OCI-LY1 (cell line): Measurements from ENCODE around the gene PTPRD.

Experiments used
- H2AFZ ChIP-seq: fragments of 200-600 bp; sonication (generic), shearing (Covaris generic); 2 replicates; pipeline ENCODE4 v1.6.0; 2014; ENCODE audit warnings: antibody characterized with exemption, mild to moderate bottlenecking, low read length
- H3F3A ChIP-seq: fragments of 200-600 bp; sonication (generic), shearing (Covaris generic); 2 replicates; pipeline ENCODE4 v1.6.0; 2014; ENCODE audit warnings: mild to moderate bottlenecking, antibody characterized with exemption, low read length, moderate library complexity; ENCODE audit not compliant: insufficient read depth
- H3K27ac ChIP-seq: fragments of 200-600 bp; sonication (generic); 2 replicates; pipeline ENCODE4 v1.5.1; 2014; ENCODE audit warnings: low read length, mixed run types, mild to moderate bottlenecking, low read depth; ENCODE audit not compliant: poor library complexity, severe bottlenecking
- H3K27me3 ChIP-seq: fragments of 200-600 bp; sonication (generic); 2 replicates; pipeline ENCODE4 v1.6.0; 2014; ENCODE audit warnings: antibody characterized with exemption, mild to moderate bottlenecking, low read length, moderate library complexity; ENCODE audit not compliant: insufficient read depth
- H3K36me3 ChIP-seq: fragments of 200-600 bp; sonication (generic); 2 replicates; pipeline ENCODE4 v1.6.1; 2014; ENCODE audit warnings: mild to moderate bottlenecking, antibody characterized with exemption, low read length, moderate library complexity, mixed read lengths; ENCODE audit not compliant: insufficient read depth
- H3K4me1 ChIP-seq: fragments of 200-600 bp; sonication (generic); 2 replicates; pipeline ENCODE4 v1.5.1; 2014; ENCODE audit warnings: mild to moderate bottlenecking, low read length, moderate library complexity; ENCODE audit not compliant: insufficient read depth, severe bottlenecking
- H3K4me2 ChIP-seq: fragments of 200-600 bp; sonication (generic), shearing (Covaris generic); 2 replicates; pipeline ENCODE4 v1.6.1; 2014; ENCODE audit warnings: low read length
- H3K4me3 ChIP-seq: fragments of 200-600 bp; sonication (generic); 2 replicates; pipeline ENCODE4 v1.5.1; 2014; ENCODE audit warnings: low read length, low read depth, mild to moderate bottlenecking, mixed read lengths; ENCODE audit not compliant: poor library complexity, severe bottlenecking
- H3K79me2 ChIP-seq: fragments of 200-600 bp; shearing (Covaris generic); 2 replicates; pipeline ENCODE4 v1.6.1; 2016; ENCODE audit warnings: mixed run types, low read length, mixed read lengths; ENCODE audit not compliant: insufficient read depth
- H3K9ac ChIP-seq: fragments of 200-600 bp; sonication (generic), shearing (Covaris generic); 2 replicates; pipeline ENCODE4 v1.6.1; 2014; ENCODE audit warnings: mild to moderate bottlenecking, low read length, mixed read lengths
- H3K9me2 ChIP-seq: fragments of 200-600 bp; sonication (generic), shearing (Covaris generic); 2 replicates; pipeline ENCODE4 v1.6.1; 2014; ENCODE audit warnings: low read depth, mild to moderate bottlenecking, low read length, mixed read lengths
- H3K9me3 ChIP-seq: fragments of 200-600 bp; shearing (Covaris generic); 2 replicates; pipeline ENCODE4 v1.6.1; 2014; ENCODE audit warnings: low read length, mixed read lengths
- H4K20me1 ChIP-seq: fragments of 200-600 bp; sonication (generic), shearing (Covaris generic); 2 replicates; pipeline ENCODE4 v1.6.0; 2016; ENCODE audit warnings: mild to moderate bottlenecking, low read length; ENCODE audit not compliant: insufficient read depth
- CTCF ChIP-seq: fragments of 200-600 bp; sonication (generic), shearing (Covaris generic); IDR thresholded peaks from 2 replicates; pipeline ENCODE4 v1.5.1; 2017; ENCODE audit warnings: mild to moderate bottlenecking, antibody characterized with exemption, low read length, moderate library complexity, mixed read lengths
- EZH2 ChIP-seq: fragments of 200-600 bp; sonication (generic), shearing (Covaris generic); IDR thresholded peaks from 2 replicates; pipeline ENCODE4 v1.8.0; 2017; ENCODE audit warnings: borderline replicate concordance, mixed run types, mild to moderate bottlenecking, antibody characterized with exemption, low read length, moderate library complexity, mixed read lengths

PTPRD gene

GRCh38 chr9:8728910-8729309 is 1883.9 kb downstream of the PTPRD start:
- H3K9me3 ChIP-seq: no peaks in the 10 kb centered on the region
- no peaks in the 10 kb centered on the region for H3K4me1 ChIP-seq
- H2AFZ ChIP-seq: no peak overlapping the region
- no peak overlapping the region for H3K27ac ChIP-seq
- no peaks in the 10 kb centered on the region for H3K27me3 ChIP-seq
- no peaks in the 10 kb centered on the region for H3K79me2 ChIP-seq
- H3F3A ChIP-seq: no peaks in the 10 kb centered on the region
- no peaks in the 10 kb centered on the region for H3K36me3 ChIP-seq
- no peak overlapping the region for H3K4me2 ChIP-seq
- TF ChIP-seq CTCF (no peak), EZH2 (no peak)
- H4K20me1 ChIP-seq: no peaks in the 10 kb centered on the region
- no peak overlapping the region for H3K4me3 ChIP-seq
- no peaks in the 10 kb centered on the region for H3K9me2 ChIP-seq
- H3K9ac ChIP-seq: no peak overlapping the region

GRCh38 chr9:8727191-8727590 is 1885.6 kb downstream of the PTPRD start:
- Histone ChIP-seq H3K27me3 (no peaks in the 10 kb centered on the region), H4K20me1 (no peaks in the 10 kb centered on the region), H3K9me3 (no peaks in the 10 kb centered on the region), H3K4me2 (no peak overlapping the region), H3K4me3 (no peak overlapping the region), H3K27ac (no peak overlapping the region), H3K79me2 (no peaks in the 10 kb centered on the region), H3K9me2 (no peaks in the 10 kb centered on the region), H3K9ac (no peak overlapping the region), H3K36me3 (no peaks in the 10 kb centered on the region), H2AFZ (no peak overlapping the region), H3F3A (no peaks in the 10 kb centered on the region), H3K4me1 (no peaks in the 10 kb centered on the region)
- TF ChIP-seq EZH2 (no peak), CTCF (no peak)

GRCh38 chr9:8726692-8727091 is 1886.1 kb downstream of the PTPRD start:
- no peaks in the 10 kb centered on the region for H3K9me2 ChIP-seq
- H3F3A ChIP-seq: no peaks in the 10 kb centered on the region
- H3K9ac ChIP-seq: no peak overlapping the region
- no peaks in the 10 kb centered on the region for H3K27me3 ChIP-seq
- no peaks in the 10 kb centered on the region for H3K79me2 ChIP-seq
- TF ChIP-seq EZH2 (no peak), CTCF (no peak)
- no peak overlapping the region for H3K27ac ChIP-seq
- no peak overlapping the region for H3K4me2 ChIP-seq
- no peak overlapping the region for H2AFZ ChIP-seq
- H3K9me3 ChIP-seq: no peaks in the 10 kb centered on the region
- no peaks in the 10 kb centered on the region for H3K36me3 ChIP-seq
- no peaks in the 10 kb centered on the region for H3K4me1 ChIP-seq
- no peak overlapping the region for H3K4me3 ChIP-seq
- H4K20me1 ChIP-seq: no peaks in the 10 kb centered on the region
